Measurements from ENCODE around the gene DNAI1.

- TF ChIP-seq FOXP2 (optimal IDR thresholded peaks at IDR 0.05; ENCODE audit: borderline replicate concordance, extremely low read depth, extremely low read length, insufficient read depth) (no peak), REST (IDR thresholded peaks at IDR 0.05; ENCODE audit: insufficient read depth in 1 of 2, low read depth in 2 of 2, low read length in 2 of 2) (no peak), SIN3A (IDR thresholded peaks at IDR 0.05; ENCODE audit: borderline replicate concordance, insufficient read depth, low read length) (no peak), TAF1 (IDR thresholded peaks at IDR 0.05; ENCODE audit: borderline replicate concordance, insufficient read depth, low read length) (no peak), POLR2AphosphoS5 (IDR thresholded peaks at IDR 0.05; ENCODE audit: low read depth, low read length) (no peak)
Observed at GRCh38 chr9:34503406-34503805, 44.8 kb downstream of the DNAI1 start.

Measured in PFSK-1 (cell line).